HepG2 (cell line): ENCODE data around the gene ZNF880. TPM values are rescaled to one million over a fixed set of nuclear protein-coding genes. Genes with fewer than 3 reads are reported as not detected.

Experiments used
- ATAC-seq: fragments of 200-7000 bp; cut with Tn5 transposase; 3 replicates; pipeline ENCODE4 v1.9.1; 2020; ENCODE audit warnings: mild to moderate bottlenecking, moderate library complexity
- BruUV-seq: library from RNA; stranded (reverse); fragments of 400-500 nt; replicated peaks from 2 replicates; lab custom pipeline; 2021; lab: Mats Ljungman, UMichigan
- CTCF ChIA-PET: fragments of 300-600 bp; formaldehyde crosslinking; extraction: SDS; loops from one replicate; lab custom pipeline; 2021; ENCODE audit warnings: low total read pairs, inconsistent platforms, low intra/inter-chr PET ratio; lab: Yijun Ruan, JAX
- POLR2A ChIA-PET: fragments of 350-600 bp; sonication (Branson Sonifier 250); formaldehyde crosslinking; loops from one replicate; lab custom pipeline; 2020; ENCODE audit warnings: antibody characterized with exemption, inconsistent platforms; lab: Yijun Ruan, JAX
- DNase-seq: peaks from one replicate; pipeline ENCODE4 v3.0.0-alpha.2; 2015; ENCODE audit warnings: low spot score
- FAIRE-seq: peaks from 3 replicates; lab custom pipeline; 2011; peaks lifted over from hg19 to GRCh38; lab: Jason Lieb, UNC
- H2AFZ ChIP-seq: one replicate; pipeline ENCODE4 v1.6.1; 2011; ENCODE audit warnings: low read length, inconsistent platforms
- H3K27ac ChIP-seq: fragments of 300-600 bp; 3 replicates; pipeline ENCODE4 v1.8.0; 2011; ENCODE audit warnings: mixed run types, mild to moderate bottlenecking, mixed read lengths, low read length, inconsistent platforms; ENCODE audit not compliant: insufficient read depth; ENCODE audit errors: extremely low read length
- H3K27me3 ChIP-seq, 2 experiments: fragments of 200-600 bp in 1 of 2; 2 replicates in 1 of 2; 3 replicates in 1 of 2; pipeline versions ENCODE4 v1.6.0 to v1.8.0; 2011; ENCODE audit warnings: low read length in 2 of 2, mild to moderate bottlenecking in 2 of 2, moderate library complexity in 2 of 2, inconsistent platforms in 1 of 2; ENCODE audit not compliant: insufficient read depth in 2 of 2, control insufficient read depth in 1 of 2
- H3K36me3 ChIP-seq, 2 experiments: fragments of 200-600 bp in 1 of 2; replicated peaks in 1 of 2; 2 replicates in 1 of 2; 3 replicates in 1 of 2; pipeline versions ENCODE4 v1.5.1 to v1.8.0; 2011; ENCODE audit warnings: low read length in 2 of 2, inconsistent platforms in 1 of 2; ENCODE audit not compliant: insufficient read depth in 2 of 2, control insufficient read depth in 1 of 2
- H3K4me1 ChIP-seq: 2 replicates; pipeline ENCODE4 v1.5.1; 2012; ENCODE audit warnings: low read length, inconsistent platforms; ENCODE audit not compliant: insufficient read depth
- H3K4me2 ChIP-seq: 2 replicates; pipeline ENCODE4 v1.6.0; 2011; ENCODE audit warnings: low read depth, low read length, inconsistent platforms
- H3K4me3 ChIP-seq, 3 experiments: fragments of 200-600 bp in 1 of 3; sonication (generic), shearing (Covaris generic) in 1 of 3; replicated peaks in 1 of 3; 2 replicates each; pipeline ENCODE4 v1.5.1; 2011 to 2016; ENCODE audit warnings: low read length in 3 of 3, inconsistent platforms in 2 of 3, low read depth in 2 of 3, mild to moderate bottlenecking in 2 of 3, control low read depth in 1 of 3, mixed read lengths in 1 of 3; ENCODE audit not compliant: insufficient read depth in 1 of 3
- H3K79me2 ChIP-seq: one replicate; pipeline ENCODE4 v1.6.1; 2011; ENCODE audit warnings: low read length, inconsistent platforms; ENCODE audit not compliant: insufficient read depth
- H3K9ac ChIP-seq: 2 replicates; pipeline ENCODE4 v1.6.0; 2011; ENCODE audit warnings: mild to moderate bottlenecking, low read depth, low read length, inconsistent platforms; ENCODE audit not compliant: insufficient read depth
- H3K9me3 ChIP-seq: 2 replicates; pipeline ENCODE4 v1.5.1; 2012; ENCODE audit warnings: mild to moderate bottlenecking, low read length
- H4K20me1 ChIP-seq: 2 replicates; pipeline ENCODE4 v1.6.0; 2011; ENCODE audit warnings: inconsistent platforms, mild to moderate bottlenecking, low read length, moderate library complexity; ENCODE audit not compliant: insufficient read depth
- EP300 ChIP-seq, 3 experiments: sonication (generic) in 1 of 3; formaldehyde crosslinking in 1 of 3; IDR thresholded peaks; 2 replicates each; pipeline versions ENCODE4 v1.5.1 to v1.6.1; 2011 to 2020; ENCODE audit warnings: low read depth in 2 of 3, low read length in 2 of 3, borderline replicate concordance in 1 of 3, improper control_type of control experiment in 1 of 3, mild to moderate bottlenecking in 1 of 3, missing genetic modification reagents in 1 of 3, moderate library complexity in 1 of 3
- HNRNPK ChIP-seq: fragments of 200-400 bp; formaldehyde crosslinking; IDR thresholded peaks from 2 replicates; pipeline ENCODE4 v1.6.1; 2018; ENCODE audit warnings: low read length, low read depth, moderate library complexity, mild to moderate bottlenecking; ENCODE audit not compliant: poor library complexity, severe bottlenecking
- KLF13 ChIP-seq: sonication (generic); formaldehyde crosslinking; IDR thresholded peaks from 2 replicates; pipeline ENCODE4 v1.4.0; 2020; ENCODE audit warnings: mild to moderate bottlenecking, missing genetic modification reagents
- KLF6 ChIP-seq: IDR thresholded peaks from 2 replicates; pipeline ENCODE4 v1.8.0; 2016; ENCODE audit warnings: missing biosample characterization, missing genetic modification reagents
- NONO ChIP-seq, 2 experiments: fragments of 450-650 bp in 1 of 2; sonication (generic) in 1 of 2; formaldehyde crosslinking in 1 of 2; IDR thresholded peaks in 1 of 2; conservative IDR thresholded peaks in 1 of 2; 2 replicates each; pipeline versions ENCODE4 v1.6.1 to v1.8.0; 2017 to 2022; ENCODE audit warnings: mild to moderate bottlenecking in 1 of 2, missing genetic modification reagents in 1 of 2, moderate library complexity in 1 of 2
- SAFB2 ChIP-seq: sonication (generic); formaldehyde crosslinking; IDR thresholded peaks from 2 replicates; pipeline ENCODE4 v1.5.1; 2020; ENCODE audit warnings: missing genetic modification reagents, low read depth, mild to moderate bottlenecking, borderline replicate concordance
- TP53 ChIP-seq: sonication (generic); formaldehyde crosslinking; conservative IDR thresholded peaks from 2 replicates; pipeline ENCODE4 v1.4.0; 2020; ENCODE audit warnings: missing genetic modification reagents
- ZBTB43 ChIP-seq: sonication (generic); formaldehyde crosslinking; conservative IDR thresholded peaks from 2 replicates; pipeline ENCODE4 v1.4.0; 2020; ENCODE audit warnings: missing genetic modification reagents
- ZNF550 ChIP-seq: sonication (generic); formaldehyde crosslinking; IDR thresholded peaks from 2 replicates; pipeline ENCODE4 v1.4.0; 2020; ENCODE audit warnings: mild to moderate bottlenecking, missing genetic modification reagents, borderline replicate concordance
- ZNF569 ChIP-seq: sonication (generic); formaldehyde crosslinking; IDR thresholded peaks from 2 replicates; pipeline ENCODE4 v1.5.0; 2020; ENCODE audit warnings: mild to moderate bottlenecking, missing genetic modification reagents, moderate library complexity, borderline replicate concordance
- ZNF687 ChIP-seq: sonication (generic); formaldehyde crosslinking; IDR thresholded peaks from 2 replicates; pipeline ENCODE4 v1.5.1; 2020; ENCODE audit warnings: mild to moderate bottlenecking, missing genetic modification reagents, moderate library complexity
- ZNF737 ChIP-seq: sonication (generic); formaldehyde crosslinking; IDR thresholded peaks from 2 replicates; pipeline ENCODE4 v1.5.0; 2020; ENCODE audit warnings: missing genetic modification reagents, mild to moderate bottlenecking, borderline replicate concordance
- WGBS: methylation state at CpG from one replicate; pipeline ENCODE4 v1.1.6; 2017; ENCODE audit warnings: low lambda C conversion rate; 5-methylcytosine and 5-hydroxymethylcytosine counted together
- in situ Hi-C: cut with HindIII; loops from 2 replicates; pipeline ENCODE4 v1.10.0; 2017; ENCODE audit warnings: low pct_unique_long_range_greater_than_20kb; ENCODE audit not compliant: extremely low pct_ligation_motif_present
- intact Hi-C: fragments of 100-400 bp; cut with micrococcal nuclease; formaldehyde crosslinking; loops from one replicate; pipeline ENCODE4 v1.10.0; 2022; ENCODE audit not compliant: unreplicated experiment
- polyA plus RNA-seq, 8 experiments: library from polyadenylated mRNA; depleted of rRNA in 3 of 8; stranded (reverse) in 7 of 8; unstranded in 1 of 8; fragments of >200 nt; fragmentation: Illumina TruSeq in 4 of 8; extraction: Trizol in 4 of 8; gene quantifications; 2 replicates each; pipeline versions ENCODE4 v1.2.1 to v1.2.3, GENCODE V29; 2011 to 2016; ENCODE audit warnings: low read depth in 4 of 8, missing spikeins in 1 of 8, mixed read lengths in 1 of 8; ENCODE audit not compliant: insufficient read depth in 1 of 8
- total RNA-seq, 5 experiments: library from RNA; depleted of rRNA; stranded (reverse); fragments of >200 nt; fragmentation: Illumina TruSeq; extraction: Trizol; gene quantifications; 2 replicates each; pipeline ENCODE4 v1.2.3, GENCODE V29; 2016; ENCODE audit warnings: low read depth in 1 of 5
- TF ChIP-seq, protein P1 (sequence below): sonication (generic); formaldehyde crosslinking; IDR thresholded peaks from 2 replicates; pipeline ENCODE4 v1.5.1; 2020; ENCODE audit warnings: mild to moderate bottlenecking, missing genetic modification reagents, borderline replicate concordance
- TF ChIP-seq, protein P2 (sequence below): sonication (generic); formaldehyde crosslinking; IDR thresholded peaks from 2 replicates; pipeline ENCODE4 v1.8.0; 2022; ENCODE audit warnings: missing genetic modification reagents, mild to moderate bottlenecking, moderate library complexity, borderline replicate concordance

Gene ZNF880
- total and polyA plus RNA-seq, 2 of the 13 experiments (the other 11 are each of a cell fraction or from before 2014, with no cell fraction given): 0.03 to 0.18 TPM

DNA sequence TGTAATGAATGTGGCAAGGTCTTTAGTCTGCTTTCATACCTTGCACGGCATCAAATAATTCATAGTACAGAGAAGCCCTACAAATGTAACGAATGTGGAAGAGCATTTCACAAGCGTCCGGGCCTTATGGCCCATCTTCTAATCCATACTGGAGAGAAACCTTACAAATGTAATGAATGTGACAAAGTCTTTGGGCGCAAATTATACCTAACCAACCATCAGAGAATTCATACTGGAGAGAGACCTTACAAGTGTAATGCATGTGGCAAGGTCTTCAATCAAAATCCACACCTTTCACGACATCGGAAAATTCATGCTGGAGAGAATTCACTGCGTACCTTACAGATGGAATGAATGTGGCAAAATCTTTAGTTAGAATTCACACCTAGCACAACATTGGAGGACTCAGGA lies 3.3 kb upstream of the ZNF880 start:
- Histone ChIP-seq H3K9me3 (peaks cover 86% of the 10 kb centered on the region), H2AFZ (no peak overlapping the region), H3K9ac (no peak overlapping the region), H3K27me3 (no peaks in the 10 kb centered on the region), H3K4me3 (no peak overlapping the region), H3K36me3 (no peaks in the 10 kb centered on the region), H3K27ac (no peak overlapping the region), H3K79me2 (no peaks in the 10 kb centered on the region), H4K20me1 (no peaks in the 10 kb centered on the region), H3K4me1 (no peaks in the 10 kb centered on the region), H3K4me2 (no peak overlapping the region)
- CTCF ChIA-PET: no interaction called here
- FAIRE-seq (no peak), DNase-seq (no peak), ATAC-seq (no peak)
- no peak for TF ChIP-seq ZNF550
- TF ChIP-seq, protein P1, sequence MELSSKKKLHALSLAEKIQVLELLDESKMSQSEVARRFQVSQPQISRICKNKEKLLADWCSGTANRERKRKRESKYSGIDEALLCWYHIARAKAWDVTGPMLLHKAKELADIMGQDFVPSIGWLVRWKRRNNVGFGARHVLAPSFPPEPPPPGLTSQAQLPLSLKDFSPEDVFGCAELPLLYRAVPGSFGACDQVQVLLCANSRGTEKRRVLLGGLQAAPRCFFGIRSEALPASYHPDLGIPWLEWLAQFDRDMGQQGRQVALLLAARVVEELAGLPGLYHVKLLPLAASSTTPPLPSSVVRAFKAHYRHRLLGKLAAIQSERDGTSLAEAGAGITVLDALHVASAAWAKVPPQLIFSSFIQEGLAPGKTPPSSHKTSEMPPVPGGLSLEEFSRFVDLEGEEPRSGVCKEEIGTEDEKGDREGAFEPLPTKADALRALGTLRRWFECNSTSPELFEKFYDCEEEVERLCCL (CRISPR knock-in tag): no peak
- no peak for TF ChIP-seq KLF13 (CRISPR knock-in tag)
- no peak for TF ChIP-seq ZNF687 (CRISPR knock-in tag)
- TF ChIP-seq TP53 (CRISPR knock-in tag): no peak
- TF ChIP-seq SAFB2 (CRISPR knock-in tag): no peak
- no peak for TF ChIP-seq HNRNPK
- no peak for TF ChIP-seq EP300 (IDR thresholded peaks at IDR 0.05; ENCODE audit: low read depth in 2 of 2, low read length in 2 of 2)
- no peak for TF ChIP-seq EP300 (CRISPR knock-in tag; IDR thresholded peaks at IDR 0.05; ENCODE audit: borderline replicate concordance)
- no peak for TF ChIP-seq ZNF569
- TF ChIP-seq ZNF737 (CRISPR knock-in tag): no peak
- TF ChIP-seq, protein P2, sequence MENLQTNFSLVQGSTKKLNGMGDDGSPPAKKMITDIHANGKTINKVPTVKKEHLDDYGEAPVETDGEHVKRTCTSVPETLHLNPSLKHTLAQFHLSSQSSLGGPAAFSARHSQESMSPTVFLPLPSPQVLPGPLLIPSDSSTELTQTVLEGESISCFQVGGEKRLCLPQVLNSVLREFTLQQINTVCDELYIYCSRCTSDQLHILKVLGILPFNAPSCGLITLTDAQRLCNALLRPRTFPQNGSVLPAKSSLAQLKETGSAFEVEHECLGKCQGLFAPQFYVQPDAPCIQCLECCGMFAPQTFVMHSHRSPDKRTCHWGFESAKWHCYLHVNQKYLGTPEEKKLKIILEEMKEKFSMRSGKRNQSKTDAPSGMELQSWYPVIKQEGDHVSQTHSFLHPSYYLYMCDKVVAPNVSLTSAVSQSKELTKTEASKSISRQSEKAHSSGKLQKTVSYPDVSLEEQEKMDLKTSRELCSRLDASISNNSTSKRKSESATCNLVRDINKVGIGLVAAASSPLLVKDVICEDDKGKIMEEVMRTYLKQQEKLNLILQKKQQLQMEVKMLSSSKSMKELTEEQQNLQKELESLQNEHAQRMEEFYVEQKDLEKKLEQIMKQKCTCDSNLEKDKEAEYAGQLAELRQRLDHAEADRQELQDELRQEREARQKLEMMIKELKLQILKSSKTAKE: no peak
- TF ChIP-seq ZBTB43 (CRISPR knock-in tag): no peak
- no peak for TF ChIP-seq NONO (IDR thresholded peaks at IDR 0.05)
- TF ChIP-seq NONO (CRISPR knock-in tag; conservative IDR thresholded peaks at IDR 0.05): no peak
- TF ChIP-seq KLF6 (CRISPR knock-in tag): no peak
- BruUV-seq: no TSS peak
- intact Hi-C loops (no loop called here), in situ Hi-C loops (no loop called here)
- 72% methylated on average over 8 of the region's 8 CpGs for WGBS
- POLR2A ChIA-PET: no interaction called here
